H9 (cell line): Measurements from ENCODE around the gene CDH3. TPM values are rescaled to one million over a fixed set of nuclear protein-coding genes. Genes with fewer than 3 reads are reported as not detected.

Experiments used
- DNase-seq: peaks from one replicate; pipeline ENCODE4 v3.0.0-alpha.2; 2017
- H2AFZ ChIP-seq: one replicate; pipeline ENCODE4 v1.6.1; 2013; ENCODE audit warnings: mild to moderate bottlenecking, low read length, control low read depth, moderate library complexity
- H2AK5ac ChIP-seq: 2 replicates; pipeline ENCODE4 v1.6.1; 2013; ENCODE audit warnings: low read length, control low read depth, mixed read lengths; ENCODE audit not compliant: insufficient read length
- H2BK120ac ChIP-seq: one replicate; pipeline ENCODE4 v1.6.1; 2013; ENCODE audit warnings: low read depth, mild to moderate bottlenecking, low read length, control low read depth, inconsistent platforms; ENCODE audit not compliant: poor library complexity, severe bottlenecking
- H2BK12ac ChIP-seq: 2 replicates; pipeline ENCODE4 v1.6.1; 2013; ENCODE audit warnings: low read length, control low read depth, mixed read lengths, low read depth; ENCODE audit not compliant: insufficient read length
- H2BK15ac ChIP-seq: 2 replicates; pipeline ENCODE4 v1.6.1; 2013; ENCODE audit warnings: low read depth, low read length, control low read depth
- H2BK20ac ChIP-seq: one replicate; pipeline ENCODE4 v1.6.1; 2013; ENCODE audit warnings: low read depth, mild to moderate bottlenecking, low read length, control low read depth, inconsistent platforms; ENCODE audit not compliant: poor library complexity, severe bottlenecking
- H2BK5ac ChIP-seq: 2 replicates; pipeline ENCODE4 v1.6.1; 2013; ENCODE audit warnings: low read length, control low read depth, mixed read lengths; ENCODE audit not compliant: insufficient read length
- H3K14ac ChIP-seq: 2 replicates; pipeline ENCODE4 v1.6.1; 2013; ENCODE audit warnings: low read length, control low read depth; ENCODE audit not compliant: insufficient read depth
- H3K18ac ChIP-seq: 2 replicates; pipeline ENCODE4 v1.6.1; 2013; ENCODE audit warnings: low read depth, mild to moderate bottlenecking, mixed read lengths, low read length, control low read depth; ENCODE audit not compliant: insufficient read length
- H3K23ac ChIP-seq: 2 replicates; pipeline ENCODE4 v1.6.1; 2013; ENCODE audit warnings: low read length, control low read depth, mixed read lengths, low read depth; ENCODE audit not compliant: insufficient read length
- H3K23me2 ChIP-seq: 2 replicates; pipeline ENCODE4 v1.6.1; 2013; ENCODE audit warnings: low read depth, mild to moderate bottlenecking, mixed read lengths, low read length, control low read depth; ENCODE audit not compliant: insufficient read length, poor library complexity, severe bottlenecking
- H3K27ac ChIP-seq: 2 replicates; pipeline ENCODE4 v1.5.1; 2013; ENCODE audit warnings: low read length, control low read depth, mixed read lengths, low read depth; ENCODE audit not compliant: insufficient read length
- H3K27me3 ChIP-seq: 2 replicates; pipeline ENCODE4 v1.6.1; 2013; ENCODE audit warnings: low read length, control low read depth, inconsistent platforms; ENCODE audit not compliant: insufficient read depth
- H3K4ac ChIP-seq: 2 replicates; pipeline ENCODE4 v1.6.1; 2013; ENCODE audit warnings: low read depth, mild to moderate bottlenecking, control low read depth, inconsistent platforms, low read length, moderate library complexity
- H3K4me1 ChIP-seq: 2 replicates; pipeline ENCODE4 v1.6.1; 2013; ENCODE audit warnings: low read length, control low read depth, inconsistent platforms; ENCODE audit not compliant: insufficient read depth
- H3K4me2 ChIP-seq: 2 replicates; pipeline ENCODE4 v1.6.1; 2013; ENCODE audit warnings: low read length, control low read depth, mixed read lengths; ENCODE audit not compliant: insufficient read length, insufficient read depth
- H3K56ac ChIP-seq: 2 replicates; pipeline ENCODE4 v1.6.1; 2013; ENCODE audit warnings: low read depth, mild to moderate bottlenecking, mixed read lengths, low read length, control low read depth; ENCODE audit not compliant: insufficient read length
- H3K79me1 ChIP-seq: 2 replicates; pipeline ENCODE4 v1.6.1; 2013; ENCODE audit warnings: low read depth, mild to moderate bottlenecking, moderate library complexity, low read length, control low read depth, inconsistent platforms; ENCODE audit not compliant: insufficient read depth, poor library complexity, severe bottlenecking
- H3K79me2 ChIP-seq: 2 replicates; pipeline ENCODE4 v1.6.1; 2013; ENCODE audit warnings: low read length, control low read depth, inconsistent platforms; ENCODE audit not compliant: insufficient read depth
- H3K9ac ChIP-seq: 2 replicates; pipeline ENCODE4 v1.6.1; 2013; ENCODE audit warnings: low read length, control low read depth, mixed read lengths; ENCODE audit not compliant: insufficient read length; ENCODE audit errors: extremely low read depth
- H3K9me3 ChIP-seq: one replicate; pipeline ENCODE4 v1.6.1; 2013; ENCODE audit warnings: low read depth, low read length, inconsistent platforms; ENCODE audit not compliant: control insufficient read depth
- H3T11ph ChIP-seq: one replicate; pipeline ENCODE4 v1.6.1; 2013; ENCODE audit warnings: mild to moderate bottlenecking, low read length, control low read depth, inconsistent platforms
- H4K20me1 ChIP-seq: one replicate; pipeline ENCODE4 v1.6.1; 2013; ENCODE audit not compliant: control insufficient read depth, insufficient read length, insufficient read depth
- H4K5ac ChIP-seq: 2 replicates; pipeline ENCODE4 v1.6.1; 2013; ENCODE audit warnings: low read depth, mild to moderate bottlenecking, mixed read lengths, low read length, control low read depth; ENCODE audit not compliant: insufficient read length
- H4K8ac ChIP-seq: replicated peaks from 2 replicates; pipeline ENCODE4 v1.6.1; 2013; ENCODE audit warnings: low read length, control low read depth, mixed read lengths, low read depth; ENCODE audit not compliant: insufficient read length
- H4K91ac ChIP-seq: 2 replicates; pipeline ENCODE4 v1.6.1; 2013; ENCODE audit warnings: low read depth, mild to moderate bottlenecking, moderate library complexity, mixed read lengths, low read length, control low read depth; ENCODE audit not compliant: insufficient read length
- H3K27ac Mint-ChIP-seq, 3 experiments: 2 replicates in 2 of 3; 3 replicates in 1 of 3; pipeline ENCODE4 v1.8.0; 2020 to 2021; ENCODE audit warnings: mixed read lengths in 3 of 3, mild to moderate bottlenecking in 1 of 3, moderate library complexity in 1 of 3
- H3K27me3 Mint-ChIP-seq: 2 replicates; pipeline ENCODE4 v1.8.0; 2021; ENCODE audit warnings: low read depth, mild to moderate bottlenecking, moderate library complexity, mixed read lengths
- H3K36me3 Mint-ChIP-seq, 3 experiments: 2 replicates in 2 of 3; 3 replicates in 1 of 3; pipeline ENCODE4 v1.8.0; 2020 to 2021; ENCODE audit warnings: low read depth in 3 of 3, mixed read lengths in 3 of 3; ENCODE audit not compliant: insufficient read depth in 1 of 3
- H3K4me1 Mint-ChIP-seq, 2 experiments: 2 replicates each; pipeline ENCODE4 v1.8.0; 2020; ENCODE audit warnings: mixed read lengths in 2 of 2
- H3K4me3 Mint-ChIP-seq, 2 experiments: 2 replicates in 1 of 2; 3 replicates in 1 of 2; pipeline ENCODE4 v1.8.0; 2020 to 2021; ENCODE audit warnings: mild to moderate bottlenecking in 2 of 2, mixed read lengths in 2 of 2, moderate library complexity in 1 of 2
- H3K9me3 Mint-ChIP-seq, 2 experiments: 2 replicates in 1 of 2; 3 replicates in 1 of 2; pipeline ENCODE4 v1.8.0; 2020; ENCODE audit warnings: mild to moderate bottlenecking in 2 of 2, mixed read lengths in 2 of 2, moderate library complexity in 1 of 2
- CTCF ChIP-seq: fragments of 200-600 bp; sonication (generic); conservative IDR thresholded peaks from 3 replicates; pipeline ENCODE4 v1.8.0; 2021; ENCODE audit warnings: antibody characterized with exemption, mild to moderate bottlenecking
- WGBS: extraction: QIAGEN DNeasy Blood & Tissue Kit; methylation state at CpG from one replicate; pipeline ENCODE4 v1.1.7; 2013; ENCODE audit warnings: missing lambda C conversion rate, low lambda C conversion rate, mixed read lengths; ENCODE audit not compliant: insufficient read length; ENCODE audit errors: extremely low coverage; 5-methylcytosine and 5-hydroxymethylcytosine counted together
- total RNA-seq: library from RNA; stranded (reverse); gene quantifications from 2 replicates; pipeline ENCODE4 v1.2.1, GENCODE V29; 2021

Gene CDH3
- total RNA-seq, 1 experiment from 2014 or later: 97.2 TPM

DNA sequence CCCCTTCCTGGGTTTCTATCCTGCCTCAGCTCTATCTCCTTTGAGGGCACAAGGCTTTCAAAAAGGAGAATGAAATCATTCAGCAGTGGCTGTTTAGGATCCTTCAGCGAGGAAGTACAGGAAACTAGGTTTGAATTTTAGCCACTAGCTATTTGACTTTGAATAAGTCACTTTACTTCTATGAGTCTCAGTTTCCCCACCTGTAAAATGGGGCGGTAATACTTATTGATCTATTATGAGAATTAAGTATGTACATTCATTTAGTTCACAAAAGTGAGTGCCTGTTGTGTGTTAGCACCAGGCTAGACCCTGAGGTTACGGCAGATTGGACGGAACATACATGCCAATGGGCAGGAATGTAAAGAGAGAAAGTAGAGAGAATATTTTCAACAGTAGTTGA is 98.6 kb downstream of the CDH3 start:
- no peak overlapping the region for H3K18ac ChIP-seq
- no peak overlapping the region for H2BK20ac ChIP-seq
- H3K36me3 Mint-ChIP-seq: peaks cover 9 to 38% (median 32%) of the 10 kb centered on the region in 3 experiments; a peak in 6 of 7 replicates
- no peak overlapping the region for H2AK5ac ChIP-seq
- H3K79me2 ChIP-seq: peaks cover 10% of the 10 kb centered on the region; the same call in 1 of the 2 replicates
- no peaks in the 10 kb centered on the region; the same call in 1 of the 2 replicates for H3K27me3 Mint-ChIP-seq
- no peak overlapping the region for H3K23ac ChIP-seq
- no peak overlapping the region for H3T11ph ChIP-seq
- H4K20me1 ChIP-seq: no peaks in the 10 kb centered on the region
- H3K56ac ChIP-seq: no peak overlapping the region
- H2BK15ac ChIP-seq: no peak overlapping the region
- no peak for TF ChIP-seq CTCF
- H2BK5ac ChIP-seq: no peak overlapping the region
- no peak overlapping the region for H3K9ac ChIP-seq
- H4K91ac ChIP-seq: no peak overlapping the region
- H2BK12ac ChIP-seq: no peak overlapping the region
- no peak overlapping the region for H3K4me3 Mint-ChIP-seq
- H3K9me3 ChIP-seq: no peaks in the 10 kb centered on the region
- peaks cover 67 to 75% of the 10 kb centered on the region in 2 experiments for H3K4me1 Mint-ChIP-seq
- no peak overlapping the region for H3K27ac ChIP-seq
- peaks cover 13% of the 10 kb centered on the region; the same call in 1 of the 2 replicates for H3K4me1 ChIP-seq
- H3K79me1 ChIP-seq: no peaks in the 10 kb centered on the region
- DNase-seq: no peak
- no peak overlapping the region for H2AFZ ChIP-seq
- peaks cover 4% of the 10 kb centered on the region for H3K23me2 ChIP-seq
- WGBS: no CpG with 5 or more reads among the region's 4 CpGs
- H4K5ac ChIP-seq: no peak overlapping the region
- H3K9me3 Mint-ChIP-seq: no peaks in the 10 kb centered on the region; a peak in 1 of 5 replicates
- H3K27ac Mint-ChIP-seq: peak overlapping the region in 1 of 3 experiments; percentile 25; a peak in 1 of 7 replicates
- no peak overlapping the region for H3K14ac ChIP-seq
- no peaks in the 10 kb centered on the region for H3K27me3 ChIP-seq
- no peak overlapping the region for H2BK120ac ChIP-seq
- H4K8ac ChIP-seq: no peak overlapping the region
- no peak overlapping the region for H3K4me2 ChIP-seq
- no peak overlapping the region for H3K4ac ChIP-seq
